SK-N-SH (cell line): ENCODE data around the gene IGFALS.

Experiments
- CTCF ChIP-seq: fragments of 200-600 bp; sonication (generic); IDR thresholded peaks from 2 replicates; pipeline ENCODE4 v1.6.1; 2017; ENCODE audit warnings: antibody characterized with exemption, mild to moderate bottlenecking, moderate library complexity
- JUND ChIP-seq: IDR thresholded peaks from 2 replicates; pipeline ENCODE4 v1.4.0; 2012
- POLR2AphosphoS5 ChIP-seq: IDR thresholded peaks from 2 replicates; pipeline ENCODE4 v1.6.1; 2012; ENCODE audit warnings: low read depth, low read length

- TF ChIP-seq CTCF (no peak), POLR2AphosphoS5 (no peak), JUND (no peak)
These were observed 36.7 kb upstream of the IGFALS start for GRCh38 chr16:1830213-1830612.
